H9 (cell line): ENCODE results near the gene CMTM2. TPM values are rescaled to one million over a fixed set of nuclear protein-coding genes. Genes with fewer than 3 reads are reported as not detected.

Experiments
- DNase-seq: peaks from one replicate; pipeline ENCODE4 v3.0.0-alpha.2; 2017
- H2AFZ ChIP-seq: one replicate; pipeline ENCODE4 v1.6.1; 2013; ENCODE audit warnings: mild to moderate bottlenecking, low read length, control low read depth, moderate library complexity
- H2AK5ac ChIP-seq: 2 replicates; pipeline ENCODE4 v1.6.1; 2013; ENCODE audit warnings: low read length, control low read depth, mixed read lengths; ENCODE audit not compliant: insufficient read length
- H2BK120ac ChIP-seq: one replicate; pipeline ENCODE4 v1.6.1; 2013; ENCODE audit warnings: low read depth, mild to moderate bottlenecking, low read length, control low read depth, inconsistent platforms; ENCODE audit not compliant: poor library complexity, severe bottlenecking
- H2BK12ac ChIP-seq: 2 replicates; pipeline ENCODE4 v1.6.1; 2013; ENCODE audit warnings: low read length, control low read depth, mixed read lengths, low read depth; ENCODE audit not compliant: insufficient read length
- H2BK15ac ChIP-seq: 2 replicates; pipeline ENCODE4 v1.6.1; 2013; ENCODE audit warnings: low read depth, low read length, control low read depth
- H2BK20ac ChIP-seq: one replicate; pipeline ENCODE4 v1.6.1; 2013; ENCODE audit warnings: low read depth, mild to moderate bottlenecking, low read length, control low read depth, inconsistent platforms; ENCODE audit not compliant: poor library complexity, severe bottlenecking
- H2BK5ac ChIP-seq: 2 replicates; pipeline ENCODE4 v1.6.1; 2013; ENCODE audit warnings: low read length, control low read depth, mixed read lengths; ENCODE audit not compliant: insufficient read length
- H3K14ac ChIP-seq: 2 replicates; pipeline ENCODE4 v1.6.1; 2013; ENCODE audit warnings: low read length, control low read depth; ENCODE audit not compliant: insufficient read depth
- H3K18ac ChIP-seq: 2 replicates; pipeline ENCODE4 v1.6.1; 2013; ENCODE audit warnings: low read depth, mild to moderate bottlenecking, mixed read lengths, low read length, control low read depth; ENCODE audit not compliant: insufficient read length
- H3K23ac ChIP-seq: 2 replicates; pipeline ENCODE4 v1.6.1; 2013; ENCODE audit warnings: low read length, control low read depth, mixed read lengths, low read depth; ENCODE audit not compliant: insufficient read length
- H3K23me2 ChIP-seq: 2 replicates; pipeline ENCODE4 v1.6.1; 2013; ENCODE audit warnings: low read depth, mild to moderate bottlenecking, mixed read lengths, low read length, control low read depth; ENCODE audit not compliant: insufficient read length, poor library complexity, severe bottlenecking
- H3K27ac ChIP-seq: 2 replicates; pipeline ENCODE4 v1.5.1; 2013; ENCODE audit warnings: low read length, control low read depth, mixed read lengths, low read depth; ENCODE audit not compliant: insufficient read length
- H3K27me3 ChIP-seq: 2 replicates; pipeline ENCODE4 v1.6.1; 2013; ENCODE audit warnings: low read length, control low read depth, inconsistent platforms; ENCODE audit not compliant: insufficient read depth
- H3K4ac ChIP-seq: 2 replicates; pipeline ENCODE4 v1.6.1; 2013; ENCODE audit warnings: low read depth, mild to moderate bottlenecking, control low read depth, inconsistent platforms, low read length, moderate library complexity
- H3K4me1 ChIP-seq: 2 replicates; pipeline ENCODE4 v1.6.1; 2013; ENCODE audit warnings: low read length, control low read depth, inconsistent platforms; ENCODE audit not compliant: insufficient read depth
- H3K4me2 ChIP-seq: 2 replicates; pipeline ENCODE4 v1.6.1; 2013; ENCODE audit warnings: low read length, control low read depth, mixed read lengths; ENCODE audit not compliant: insufficient read length, insufficient read depth
- H3K56ac ChIP-seq: 2 replicates; pipeline ENCODE4 v1.6.1; 2013; ENCODE audit warnings: low read depth, mild to moderate bottlenecking, mixed read lengths, low read length, control low read depth; ENCODE audit not compliant: insufficient read length
- H3K79me1 ChIP-seq: 2 replicates; pipeline ENCODE4 v1.6.1; 2013; ENCODE audit warnings: low read depth, mild to moderate bottlenecking, moderate library complexity, low read length, control low read depth, inconsistent platforms; ENCODE audit not compliant: insufficient read depth, poor library complexity, severe bottlenecking
- H3K79me2 ChIP-seq: 2 replicates; pipeline ENCODE4 v1.6.1; 2013; ENCODE audit warnings: low read length, control low read depth, inconsistent platforms; ENCODE audit not compliant: insufficient read depth
- H3K9ac ChIP-seq: 2 replicates; pipeline ENCODE4 v1.6.1; 2013; ENCODE audit warnings: low read length, control low read depth, mixed read lengths; ENCODE audit not compliant: insufficient read length; ENCODE audit errors: extremely low read depth
- H3K9me3 ChIP-seq: one replicate; pipeline ENCODE4 v1.6.1; 2013; ENCODE audit warnings: low read depth, low read length, inconsistent platforms; ENCODE audit not compliant: control insufficient read depth
- H3T11ph ChIP-seq: one replicate; pipeline ENCODE4 v1.6.1; 2013; ENCODE audit warnings: mild to moderate bottlenecking, low read length, control low read depth, inconsistent platforms
- H4K20me1 ChIP-seq: one replicate; pipeline ENCODE4 v1.6.1; 2013; ENCODE audit not compliant: control insufficient read depth, insufficient read length, insufficient read depth
- H4K5ac ChIP-seq: 2 replicates; pipeline ENCODE4 v1.6.1; 2013; ENCODE audit warnings: low read depth, mild to moderate bottlenecking, mixed read lengths, low read length, control low read depth; ENCODE audit not compliant: insufficient read length
- H4K8ac ChIP-seq: replicated peaks from 2 replicates; pipeline ENCODE4 v1.6.1; 2013; ENCODE audit warnings: low read length, control low read depth, mixed read lengths, low read depth; ENCODE audit not compliant: insufficient read length
- H4K91ac ChIP-seq: 2 replicates; pipeline ENCODE4 v1.6.1; 2013; ENCODE audit warnings: low read depth, mild to moderate bottlenecking, moderate library complexity, mixed read lengths, low read length, control low read depth; ENCODE audit not compliant: insufficient read length
- H3K27ac Mint-ChIP-seq, 3 experiments: 2 replicates in 2 of 3; 3 replicates in 1 of 3; pipeline ENCODE4 v1.8.0; 2020 to 2021; ENCODE audit warnings: mixed read lengths in 3 of 3, mild to moderate bottlenecking in 1 of 3, moderate library complexity in 1 of 3
- H3K27me3 Mint-ChIP-seq: 2 replicates; pipeline ENCODE4 v1.8.0; 2021; ENCODE audit warnings: low read depth, mild to moderate bottlenecking, moderate library complexity, mixed read lengths
- H3K36me3 Mint-ChIP-seq, 3 experiments: 2 replicates in 2 of 3; 3 replicates in 1 of 3; pipeline ENCODE4 v1.8.0; 2020 to 2021; ENCODE audit warnings: low read depth in 3 of 3, mixed read lengths in 3 of 3; ENCODE audit not compliant: insufficient read depth in 1 of 3
- H3K4me1 Mint-ChIP-seq, 2 experiments: 2 replicates each; pipeline ENCODE4 v1.8.0; 2020; ENCODE audit warnings: mixed read lengths in 2 of 2
- H3K4me3 Mint-ChIP-seq, 2 experiments: 2 replicates in 1 of 2; 3 replicates in 1 of 2; pipeline ENCODE4 v1.8.0; 2020 to 2021; ENCODE audit warnings: mild to moderate bottlenecking in 2 of 2, mixed read lengths in 2 of 2, moderate library complexity in 1 of 2
- H3K9me3 Mint-ChIP-seq, 2 experiments: 2 replicates in 1 of 2; 3 replicates in 1 of 2; pipeline ENCODE4 v1.8.0; 2020; ENCODE audit warnings: mild to moderate bottlenecking in 2 of 2, mixed read lengths in 2 of 2, moderate library complexity in 1 of 2
- CTCF ChIP-seq: fragments of 200-600 bp; sonication (generic); conservative IDR thresholded peaks from 3 replicates; pipeline ENCODE4 v1.8.0; 2021; ENCODE audit warnings: antibody characterized with exemption, mild to moderate bottlenecking
- WGBS: extraction: QIAGEN DNeasy Blood & Tissue Kit; methylation state at CpG from one replicate; pipeline ENCODE4 v1.1.7; 2013; ENCODE audit warnings: missing lambda C conversion rate, low lambda C conversion rate, mixed read lengths; ENCODE audit not compliant: insufficient read length; ENCODE audit errors: extremely low coverage; 5-methylcytosine and 5-hydroxymethylcytosine counted together
- total RNA-seq: library from RNA; stranded (reverse); gene quantifications from 2 replicates; pipeline ENCODE4 v1.2.1, GENCODE V29; 2021

The CMTM2 gene
- total RNA-seq, 1 experiment from 2014 or later, result not detected

GRCh38 chr16:66576296-66576695 is 3.0 kb upstream of the CMTM2 start:
- no peak overlapping the region for H4K91ac ChIP-seq
- Mint-ChIP-seq H3K36me3 (no peaks in the 10 kb centered on the region), H3K27ac (no peak overlapping the region), H3K4me1 (peaks cover 22 to 24% of the 10 kb centered on the region in 2 experiments), H3K9me3 (no peaks in the 10 kb centered on the region), H3K27me3 (peaks cover 35% of the 10 kb centered on the region), H3K4me3 (no peak overlapping the region)
- H3T11ph ChIP-seq, result no peak overlapping the region
- no peak overlapping the region for H3K4ac ChIP-seq
- no peak overlapping the region for H2AK5ac ChIP-seq
- no peak overlapping the region for H3K18ac ChIP-seq
- no peaks in the 10 kb centered on the region for H3K23me2 ChIP-seq
- no peak overlapping the region for H2AFZ ChIP-seq
- no peak for TF ChIP-seq CTCF
- no peak overlapping the region for H2BK15ac ChIP-seq
- no CpG with 5 or more reads among the region's 5 CpGs for WGBS
- no peaks in the 10 kb centered on the region for H3K79me1 ChIP-seq
- no peak for DNase-seq
- H3K27ac ChIP-seq, result no peak overlapping the region
- no peak overlapping the region for H3K4me2 ChIP-seq
- H3K79me2 ChIP-seq, result no peaks in the 10 kb centered on the region
- H3K14ac ChIP-seq, result no peak overlapping the region
- no peak overlapping the region for H2BK12ac ChIP-seq
- no peak overlapping the region for H3K23ac ChIP-seq
- H2BK120ac ChIP-seq, result no peak overlapping the region
- no peak overlapping the region for H3K56ac ChIP-seq
- no peaks in the 10 kb centered on the region for H3K9me3 ChIP-seq
- no peak overlapping the region for H4K8ac ChIP-seq
- H4K5ac ChIP-seq, result no peak overlapping the region
- peaks cover 13% of the 10 kb centered on the region; the same call in 1 of the 2 replicates for H3K27me3 ChIP-seq
- no peak overlapping the region for H3K9ac ChIP-seq
- no peak overlapping the region for H2BK20ac ChIP-seq
- H3K4me1 ChIP-seq, result no peaks in the 10 kb centered on the region; the same call in 1 of the 2 replicates
- H2BK5ac ChIP-seq, result no peak overlapping the region
- H4K20me1 ChIP-seq, result no peaks in the 10 kb centered on the region
